ENCODE data around the gene HK2. TPM values are rescaled to one million over a fixed set of nuclear protein-coding genes. Genes with fewer than 3 reads are reported as not detected.

HK2 gene
- total and polyA plus RNA-seq, 2 donors (not counting 3 experiments of a cell fraction or from before 2014, with no cell fraction given), result 3.4 to 13.0 TPM

DNA sequence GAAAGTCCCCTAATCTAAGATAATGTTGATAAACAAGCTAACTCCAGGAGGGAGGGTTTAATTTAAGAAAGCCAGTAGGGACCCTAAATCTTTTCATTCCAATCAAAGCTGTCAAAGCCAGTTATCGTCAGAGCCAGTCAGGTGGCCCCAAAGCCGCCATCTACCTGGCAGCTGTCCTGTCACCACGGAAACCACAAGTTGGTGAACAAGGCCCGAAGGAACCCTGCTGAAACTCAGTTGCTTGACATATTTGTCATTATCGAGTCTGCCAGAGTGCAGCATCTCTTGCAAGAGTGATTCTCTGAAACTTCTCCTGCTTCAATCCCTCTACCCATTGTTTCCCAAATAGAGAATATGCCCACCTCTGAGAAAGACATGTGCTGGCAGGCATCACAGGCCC, 93.7 kb downstream of the HK2 start:
- Histone ChIP-seq H3K36me3 (ENCODE audit: control insufficient read depth in 2 of 2, extremely low read depth in 1 of 2, insufficient read depth in 2 of 2, low read length in 2 of 2) (no peaks in the 10 kb centered on the region), H3K27ac (ENCODE audit: insufficient read depth, low read depth, low read length) (no peak overlapping the region), H3K9me3 (replicated peaks; ENCODE audit: control insufficient read depth, insufficient read depth, low read length) (no peaks in the 10 kb centered on the region), H3K4me2 (ENCODE audit: insufficient read depth, low read length) (no peak overlapping the region), H3K4me3 (replicated peaks in 1 of 3; ENCODE audit: insufficient read depth in 1 of 3, low read depth in 1 of 3, low read length in 3 of 3) (no peak overlapping the region), H3K79me2 (ENCODE audit: control insufficient read depth, insufficient read depth, low read length) (no peaks in the 10 kb centered on the region), H3K9ac (replicated peaks; ENCODE audit: extremely low read depth, insufficient read depth, low read length) (no peak overlapping the region), H3K4me1 (ENCODE audit: control insufficient read depth, extremely low read depth, insufficient read depth, low read length) (no peaks in the 10 kb centered on the region), H3K27me3 (ENCODE audit: control insufficient read depth in 2 of 2, insufficient read depth in 2 of 2, low read length in 2 of 2) (no peaks in the 10 kb centered on the region), H3K9me1 (replicated peaks; ENCODE audit: control insufficient read depth, extremely low read depth, insufficient read depth, low read length) (no peaks in the 10 kb centered on the region), H2AFZ (ENCODE audit: low read depth, low read length) (no peak overlapping the region), H4K20me1 (replicated peaks; ENCODE audit: control insufficient read depth, extremely low read depth, insufficient read depth, low read length) (no peaks in the 10 kb centered on the region)
- no peak for DNase-seq (ENCODE audit: low read depth, low spot score)
- intact Hi-C loops (cut with micrococcal nuclease) (no loop called here), dilution Hi-C loops (cut with MboI; ENCODE audit: extremely low pct_ligation_motif_present, low sequenced_read_pairs) (no loop called here)
- POLR2A ChIA-PET, result no interaction called here
- CTCF ChIA-PET, result no interaction called here
- no TSS peak for BruUV-seq (replicated peaks)
- FAIRE-seq, result no peak
- no peak for TF ChIP-seq POLR2AphosphoS5 (IDR thresholded peaks at IDR 0.05; ENCODE audit: insufficient read depth, low read depth, low read length)
- TF ChIP-seq JUN (IDR thresholded peaks at IDR 0.05; ENCODE audit: borderline replicate concordance, insufficient read depth, insufficient read length, low read depth), result no peak
- TF ChIP-seq POLR2A (IDR thresholded peaks at IDR 0.05; ENCODE audit: low read depth, low read length), result no peak
- TF ChIP-seq, protein P1, sequence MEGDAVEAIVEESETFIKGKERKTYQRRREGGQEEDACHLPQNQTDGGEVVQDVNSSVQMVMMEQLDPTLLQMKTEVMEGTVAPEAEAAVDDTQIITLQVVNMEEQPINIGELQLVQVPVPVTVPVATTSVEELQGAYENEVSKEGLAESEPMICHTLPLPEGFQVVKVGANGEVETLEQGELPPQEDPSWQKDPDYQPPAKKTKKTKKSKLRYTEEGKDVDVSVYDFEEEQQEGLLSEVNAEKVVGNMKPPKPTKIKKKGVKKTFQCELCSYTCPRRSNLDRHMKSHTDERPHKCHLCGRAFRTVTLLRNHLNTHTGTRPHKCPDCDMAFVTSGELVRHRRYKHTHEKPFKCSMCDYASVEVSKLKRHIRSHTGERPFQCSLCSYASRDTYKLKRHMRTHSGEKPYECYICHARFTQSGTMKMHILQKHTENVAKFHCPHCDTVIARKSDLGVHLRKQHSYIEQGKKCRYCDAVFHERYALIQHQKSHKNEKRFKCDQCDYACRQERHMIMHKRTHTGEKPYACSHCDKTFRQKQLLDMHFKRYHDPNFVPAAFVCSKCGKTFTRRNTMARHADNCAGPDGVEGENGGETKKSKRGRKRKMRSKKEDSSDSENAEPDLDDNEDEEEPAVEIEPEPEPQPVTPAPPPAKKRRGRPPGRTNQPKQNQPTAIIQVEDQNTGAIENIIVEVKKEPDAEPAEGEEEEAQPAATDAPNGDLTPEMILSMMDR (IDR thresholded peaks at IDR 0.05; ENCODE audit: extremely low read depth in 1 of 2, insufficient read depth in 1 of 2, low read depth in 1 of 2, low read length in 2 of 2), result no peak
- no peak for TF ChIP-seq EZH2 (IDR thresholded peaks at IDR 0.05; ENCODE audit: borderline replicate concordance, low read depth, low read length, severe bottlenecking)
- no peak for TF ChIP-seq FOS (IDR thresholded peaks at IDR 0.05; ENCODE audit: borderline replicate concordance, insufficient read depth, low read length)
- no peak for TF ChIP-seq GATA2 (IDR thresholded peaks at IDR 0.05; ENCODE audit: insufficient read depth, insufficient read length, low read depth, low read length)
- TF ChIP-seq, protein P2, sequence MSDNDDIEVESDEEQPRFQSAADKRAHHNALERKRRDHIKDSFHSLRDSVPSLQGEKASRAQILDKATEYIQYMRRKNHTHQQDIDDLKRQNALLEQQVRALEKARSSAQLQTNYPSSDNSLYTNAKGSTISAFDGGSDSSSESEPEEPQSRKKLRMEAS (IDR thresholded peaks at IDR 0.05; ENCODE audit: insufficient read depth, insufficient read length), result no peak
- TF ChIP-seq MYC (IDR thresholded peaks at IDR 0.05; ENCODE audit: low read depth, low read length), result no peak
